Panc1 (cell line): ENCODE measurements around the gene GPR55.

Experiments used
- POLR2AphosphoS5 ChIP-seq: IDR thresholded peaks from 2 replicates; pipeline ENCODE4 v1.6.1; 2012; ENCODE audit warnings: mild to moderate bottlenecking, low read depth, low read length, moderate library complexity
- TCF7L2 ChIP-seq: IDR thresholded peaks from 2 replicates; pipeline ENCODE4 v1.6.1; 2011; ENCODE audit warnings: mild to moderate bottlenecking, low read depth, low read length, inconsistent platforms
- TF ChIP-seq, protein P1 (sequence below): fragments of 450-650 bp; IDR thresholded peaks from 2 replicates; pipeline ENCODE4 v1.5.1; 2017; ENCODE audit warnings: mild to moderate bottlenecking

- TF ChIP-seq, protein P1, sequence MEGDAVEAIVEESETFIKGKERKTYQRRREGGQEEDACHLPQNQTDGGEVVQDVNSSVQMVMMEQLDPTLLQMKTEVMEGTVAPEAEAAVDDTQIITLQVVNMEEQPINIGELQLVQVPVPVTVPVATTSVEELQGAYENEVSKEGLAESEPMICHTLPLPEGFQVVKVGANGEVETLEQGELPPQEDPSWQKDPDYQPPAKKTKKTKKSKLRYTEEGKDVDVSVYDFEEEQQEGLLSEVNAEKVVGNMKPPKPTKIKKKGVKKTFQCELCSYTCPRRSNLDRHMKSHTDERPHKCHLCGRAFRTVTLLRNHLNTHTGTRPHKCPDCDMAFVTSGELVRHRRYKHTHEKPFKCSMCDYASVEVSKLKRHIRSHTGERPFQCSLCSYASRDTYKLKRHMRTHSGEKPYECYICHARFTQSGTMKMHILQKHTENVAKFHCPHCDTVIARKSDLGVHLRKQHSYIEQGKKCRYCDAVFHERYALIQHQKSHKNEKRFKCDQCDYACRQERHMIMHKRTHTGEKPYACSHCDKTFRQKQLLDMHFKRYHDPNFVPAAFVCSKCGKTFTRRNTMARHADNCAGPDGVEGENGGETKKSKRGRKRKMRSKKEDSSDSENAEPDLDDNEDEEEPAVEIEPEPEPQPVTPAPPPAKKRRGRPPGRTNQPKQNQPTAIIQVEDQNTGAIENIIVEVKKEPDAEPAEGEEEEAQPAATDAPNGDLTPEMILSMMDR: no peak
- TF ChIP-seq TCF7L2 (no peak), POLR2AphosphoS5 (no peak)
These were observed 32.0 kb upstream of the GPR55 start for GRCh38 chr2:230956827-230957755.
